HG02981 (cell line): Measurements from ENCODE around the gene E2F4.

ENCODE experiments used
- ATAC-seq: cut with Tn5 transposase; IDR thresholded peaks from one replicate; pipeline ENCODE4 v1.9.1; 2021; ENCODE audit warnings: mild to moderate bottlenecking, moderate library complexity; ENCODE audit not compliant: unreplicated experiment

Gene E2F4

GRCh38 chr16:67190448-67191399 lies 1.2 kb upstream of the E2F4 start:
- no peak for ATAC-seq

GRCh38 chr16:67191411-67191994 lies 452 bp upstream of the E2F4 start:
- ATAC-seq: no peak

DNA sequence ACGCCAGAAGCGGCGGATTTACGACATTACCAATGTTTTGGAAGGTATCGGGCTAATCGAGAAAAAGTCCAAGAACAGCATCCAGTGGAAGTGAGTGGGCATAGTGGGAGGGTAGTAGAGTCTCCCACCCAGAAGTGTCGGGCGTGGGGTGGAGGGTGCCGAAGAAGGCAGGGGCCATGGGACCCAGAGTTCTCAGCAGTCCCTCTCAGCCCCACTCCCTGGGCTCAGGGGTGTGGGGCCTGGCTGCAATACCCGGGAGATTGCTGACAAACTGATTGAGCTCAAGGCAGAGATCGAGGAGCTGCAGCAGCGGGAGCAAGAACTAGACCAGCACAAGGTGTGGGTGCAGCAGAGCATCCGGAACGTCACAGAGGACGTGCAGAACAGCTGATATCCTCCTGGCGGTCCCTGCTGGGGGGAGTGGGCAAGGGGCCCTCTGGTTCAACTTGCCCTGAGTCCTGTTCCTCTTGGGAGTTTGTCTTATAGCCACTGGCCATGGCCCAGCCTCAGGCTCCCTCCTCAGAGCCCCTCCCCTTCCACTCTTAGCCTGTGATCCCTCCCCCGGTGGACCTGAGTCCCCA lies 916 bp downstream of the E2F4 start:
- ATAC-seq: no peak

DNA sequence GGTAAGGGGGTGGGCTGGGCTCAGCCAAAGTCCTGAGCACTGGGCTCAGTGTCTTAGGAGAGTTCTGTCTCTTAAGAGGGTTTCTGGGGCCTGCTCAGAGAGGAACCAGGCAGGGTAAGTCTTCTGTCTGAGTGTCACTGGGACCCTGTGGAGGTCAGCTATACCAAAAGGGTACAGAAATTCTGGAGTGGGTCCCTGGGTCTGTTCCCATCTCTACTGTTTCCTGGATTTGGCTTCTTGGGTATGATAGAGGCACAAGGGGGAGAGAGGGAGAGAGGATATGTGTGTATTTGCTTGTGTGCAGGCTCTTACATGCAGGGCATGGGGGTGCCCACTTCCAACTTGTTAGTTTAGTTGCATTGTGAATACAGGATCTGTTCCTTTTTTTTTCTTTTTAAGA lies 1.6 kb downstream of the E2F4 start:
- ATAC-seq: no peak

- no peak for ATAC-seq
Observed at GRCh38 chr16:67194260-67194659, 2.3 kb downstream of the E2F4 start.

- ATAC-seq: no peak
Observed at GRCh38 chr16:67195676-67196075, 3.7 kb downstream of the E2F4 start.

GRCh38 chr16:67196881-67197280 lies 4.9 kb downstream of the E2F4 start:
- ATAC-seq: no peak

DNA sequence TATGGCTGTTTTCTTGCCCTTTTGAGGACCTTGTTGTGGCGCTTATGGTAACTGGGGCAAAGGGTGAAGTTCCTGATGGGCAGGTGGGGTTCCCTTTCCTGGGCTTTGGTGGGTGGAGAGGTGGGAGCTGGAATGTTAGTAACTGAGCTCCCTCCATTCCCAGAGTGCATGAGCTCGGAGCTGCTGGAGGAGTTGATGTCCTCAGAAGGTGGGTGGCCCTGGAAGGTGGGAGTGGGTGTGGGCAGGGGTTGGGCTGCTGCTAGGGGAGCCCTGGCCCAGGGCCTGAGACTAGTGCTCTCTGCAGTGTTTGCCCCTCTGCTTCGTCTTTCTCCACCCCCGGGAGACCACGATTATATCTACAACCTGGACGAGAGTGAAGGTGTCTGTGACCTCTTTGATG lies 5.7 kb downstream of the E2F4 start:
- ATAC-seq: no peak

DNA sequence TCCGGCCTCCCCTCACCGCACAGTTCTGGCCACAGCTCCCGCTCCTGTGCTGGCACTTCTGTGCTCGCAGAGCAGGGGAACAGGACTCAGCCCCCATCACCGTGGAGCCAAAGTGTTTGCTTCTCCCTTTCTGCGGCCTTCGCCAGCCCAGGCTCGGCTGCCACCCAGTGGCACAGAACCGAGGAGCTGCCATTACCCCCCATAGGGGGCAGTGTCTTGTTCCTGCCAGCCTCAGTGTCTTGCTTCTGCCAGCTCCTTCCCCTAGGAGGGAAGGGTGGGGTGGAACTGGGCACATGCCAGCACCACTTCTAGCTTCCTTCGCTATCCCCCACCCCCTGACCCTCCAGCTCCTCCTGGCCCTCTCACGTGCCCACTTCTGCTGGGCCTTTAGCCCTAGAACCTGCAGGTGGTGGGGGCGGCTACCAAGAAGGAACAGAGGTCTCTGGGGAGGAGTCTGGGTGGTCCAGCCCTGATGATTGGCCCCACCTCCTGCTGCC lies 6.3 kb downstream of the E2F4 start:
- ATAC-seq: no peak

GRCh38 chr16:67199011-67199807 lies 7.3 kb downstream of the E2F4 start, which contains the start of gene ELMO3:
Gene ELMO3, plus strand, starts transcription at chr16:67199131. Its CDS starts 196 bp downstream, at chr16:67199327.
- ATAC-seq: no peak

GRCh38 chr16:67199808-67200198 lies 7.8 kb downstream of the E2F4 start:
- no peak for ATAC-seq

GRCh38 chr16:67200491-67200890 lies 8.5 kb downstream of the E2F4 start:
- ATAC-seq: no peak

GRCh38 chr16:67201411-67202345 lies 9.7 kb downstream of the E2F4 start:
- no peak for ATAC-seq

DNA sequence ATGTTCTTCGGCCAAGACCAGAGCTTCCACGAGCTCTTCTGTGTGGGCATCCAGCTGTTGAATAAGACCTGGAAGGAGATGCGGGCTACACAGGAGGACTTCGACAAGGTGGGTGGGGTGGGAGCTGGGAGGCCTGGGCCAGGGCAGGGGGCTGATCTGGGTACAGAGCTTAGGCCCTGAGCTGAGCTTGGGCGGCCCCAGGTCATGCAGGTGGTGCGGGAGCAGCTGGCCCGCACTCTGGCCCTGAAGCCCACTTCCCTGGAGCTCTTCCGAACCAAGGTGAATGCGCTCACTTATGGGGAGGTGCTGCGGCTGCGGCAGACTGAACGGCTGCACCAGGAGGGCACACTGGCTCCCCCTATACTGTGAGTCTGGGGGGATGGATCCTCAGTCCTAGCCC lies 10.5 kb downstream of the E2F4 start:
- ATAC-seq: no peak

DNA sequence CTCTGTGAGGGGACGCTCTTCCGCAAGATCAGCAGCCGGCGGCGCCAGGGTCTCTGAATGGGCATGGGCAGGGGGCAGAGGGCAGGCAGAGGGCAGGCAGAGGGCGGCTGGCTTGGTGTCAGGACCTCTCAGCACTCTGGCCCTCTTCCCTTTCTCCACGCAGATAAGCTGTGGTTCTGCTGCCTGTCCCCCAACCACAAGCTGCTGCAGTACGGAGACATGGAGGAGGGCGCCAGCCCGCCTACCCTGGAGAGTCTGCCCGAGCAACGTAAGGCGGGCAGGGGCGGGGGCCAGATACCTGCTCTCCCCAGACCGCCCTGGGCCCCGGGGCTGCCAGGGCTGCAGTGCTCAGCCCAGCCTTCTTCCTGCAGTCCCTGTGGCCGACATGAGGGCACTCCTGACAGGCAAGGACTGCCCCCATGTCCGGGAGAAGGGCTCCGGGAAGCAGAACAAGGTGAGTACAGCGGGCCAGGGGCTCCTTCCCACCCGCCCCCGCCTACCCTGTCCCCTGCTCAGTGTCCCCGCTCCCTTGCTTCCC lies 11.1 kb downstream of the E2F4 start:
- no peak for ATAC-seq

GRCh38 chr16:67204076-67204475 lies 12.1 kb downstream of the E2F4 start:
- ATAC-seq: no peak

- no peak for ATAC-seq
Observed at GRCh38 chr16:67206129-67206837, 14.3 kb downstream of the E2F4 start.

GRCh38 chr16:67206838-67207248 lies 14.9 kb downstream of the E2F4 start:
- no peak for ATAC-seq
